Measurements from ENCODE around the gene ENOSF1.

Gene ENOSF1

GRCh38 chr18:662197-662596 is 50.2 kb downstream of the ENOSF1 start:
- no peak overlapping the region for H3K4me3 ChIP-seq (ENCODE audit: low read depth, low read length)
- TF ChIP-seq CTCF (IDR thresholded peaks at IDR 0.05; ENCODE audit: low read depth, low read length): no peak

GRCh38 chr18:659597-659996 is 52.8 kb downstream of the ENOSF1 start:
- no peak for TF ChIP-seq CTCF (IDR thresholded peaks at IDR 0.05; ENCODE audit: low read depth, low read length)
- no peak overlapping the region for H3K4me3 ChIP-seq (ENCODE audit: low read depth, low read length)

- 0 out of 2 replicates have a peak, but pooled peaks have one; percentile 5 for TF ChIP-seq CTCF (IDR thresholded peaks at IDR 0.05; ENCODE audit: low read depth, low read length)
- peak overlapping the region; percentile 91 for H3K4me3 ChIP-seq (ENCODE audit: low read depth, low read length)
Observed at GRCh38 chr18:658947-659533, 53.4 kb downstream of the ENOSF1 start.

GRCh38 chr18:658001-658946 is 54.2 kb downstream of the ENOSF1 start:
- peak overlapping the region; percentile 91 for H3K4me3 ChIP-seq (ENCODE audit: low read depth, low read length)
- TF ChIP-seq CTCF (IDR thresholded peaks at IDR 0.05; ENCODE audit: low read depth, low read length): no peak

GRCh38 chr18:657311-658000 is 55.0 kb downstream of the ENOSF1 start, which contains the start of gene TYMS:
TSS of gene TYMS (plus strand) at chr18:657653. CDS start at chr18:657743, 90 bp downstream.
- no peak for TF ChIP-seq CTCF (IDR thresholded peaks at IDR 0.05; ENCODE audit: low read depth, low read length)
- peak within 1 kb of the TSS; percentile 91 for H3K4me3 ChIP-seq (ENCODE audit: low read depth, low read length)

- H3K4me3 ChIP-seq (ENCODE audit: low read depth, low read length): no peak overlapping the region
- no peak for TF ChIP-seq CTCF (IDR thresholded peaks at IDR 0.05; ENCODE audit: low read depth, low read length)
Observed at GRCh38 chr18:655445-655844, 57.0 kb downstream of the ENOSF1 start.

Measured in WI38 (cell line).